HG03520 (cell line): ENCODE data around the gene DLG2.

Experiments
- ATAC-seq: cut with Tn5 transposase; IDR thresholded peaks from one replicate; pipeline ENCODE4 v1.9.1; 2021; ENCODE audit warnings: mild to moderate bottlenecking, moderate library complexity; ENCODE audit not compliant: unreplicated experiment

The DLG2 gene

GRCh38 chr11:83847467-83848034 lies 1779.6 kb downstream of the DLG2 start:
- no peak for ATAC-seq

DNA sequence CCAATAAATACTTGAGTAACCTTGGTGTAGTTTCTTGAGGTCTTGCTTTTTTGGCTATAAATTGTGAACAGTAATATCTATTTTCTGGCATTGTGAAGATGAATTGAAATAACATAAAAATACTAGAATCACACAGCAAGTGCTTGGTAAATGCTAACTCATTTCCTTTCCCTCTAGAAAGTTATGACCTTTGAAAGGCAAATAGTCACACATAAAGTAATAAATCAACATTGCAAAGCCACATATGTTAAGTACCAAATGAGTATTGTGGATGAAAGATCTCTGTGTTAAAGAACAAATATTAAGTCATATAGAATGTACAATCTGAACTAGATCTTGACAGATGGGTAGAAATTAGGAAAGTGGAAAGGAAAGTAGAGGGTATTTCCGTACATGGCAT lies 1781.3 kb downstream of the DLG2 start:
- ATAC-seq, result no peak

DNA sequence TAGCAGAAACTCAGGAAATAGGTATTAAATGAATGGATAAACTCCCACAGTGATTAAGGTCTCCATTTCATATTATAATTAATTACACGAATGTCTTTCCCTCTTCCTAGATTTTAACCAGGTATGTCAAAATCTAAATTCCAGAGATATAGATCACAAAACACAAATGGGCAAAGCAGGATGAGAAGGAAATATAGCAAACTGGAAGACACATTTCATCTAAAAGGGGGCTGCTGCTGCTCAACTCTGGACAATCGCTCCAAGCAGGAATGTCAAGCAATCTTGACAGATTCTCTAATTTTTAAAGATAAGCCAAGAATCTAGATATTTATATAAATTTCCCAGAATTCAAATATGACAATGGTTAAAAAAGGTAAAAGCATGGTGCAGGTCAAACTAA lies 1786.8 kb downstream of the DLG2 start:
- no peak for ATAC-seq

DNA sequence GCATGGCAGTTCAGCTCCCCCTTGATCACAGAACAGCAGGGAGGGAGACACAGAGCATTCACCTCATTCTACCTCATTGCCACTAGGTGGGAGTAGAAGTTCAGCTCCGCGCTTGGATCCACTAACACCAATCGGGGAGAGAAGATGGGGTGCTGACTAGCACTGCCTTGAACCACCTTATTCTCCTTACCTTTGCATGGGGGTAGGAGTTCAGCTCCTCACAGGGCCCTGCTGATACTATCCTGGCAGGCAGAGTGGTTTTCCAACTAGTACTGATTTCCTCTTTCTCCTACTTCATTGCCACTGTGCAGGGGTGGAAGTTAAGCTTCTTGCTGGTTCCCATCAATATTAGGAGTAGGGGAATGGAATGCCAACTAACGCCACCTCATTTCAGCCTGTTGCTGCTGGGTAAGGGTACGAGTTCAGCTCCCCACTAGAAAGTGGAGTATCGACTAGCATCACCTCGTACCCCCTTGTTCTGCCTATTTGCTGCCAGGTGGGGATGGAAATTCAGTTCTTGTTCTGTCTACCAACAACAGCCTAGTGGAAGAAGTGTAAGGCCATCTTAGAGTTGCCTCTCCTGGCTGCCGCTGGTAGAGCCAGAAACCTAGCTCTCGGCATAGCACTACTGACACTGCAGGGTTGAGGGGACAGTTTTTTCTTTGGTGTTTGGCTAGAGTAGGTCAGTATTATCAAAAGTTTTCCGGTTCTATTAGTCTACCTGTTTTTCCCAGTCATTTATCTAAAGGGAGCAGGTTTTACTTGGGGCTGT lies 1790.1 kb downstream of the DLG2 start:
- ATAC-seq, result peak; percentile 86

- no peak for ATAC-seq
Measured at GRCh38 chr11:83836065-83836464, 1791.1 kb downstream of the DLG2 start.

GRCh38 chr11:83835423-83835822 lies 1791.7 kb downstream of the DLG2 start:
- ATAC-seq, result peak; percentile 77

DNA sequence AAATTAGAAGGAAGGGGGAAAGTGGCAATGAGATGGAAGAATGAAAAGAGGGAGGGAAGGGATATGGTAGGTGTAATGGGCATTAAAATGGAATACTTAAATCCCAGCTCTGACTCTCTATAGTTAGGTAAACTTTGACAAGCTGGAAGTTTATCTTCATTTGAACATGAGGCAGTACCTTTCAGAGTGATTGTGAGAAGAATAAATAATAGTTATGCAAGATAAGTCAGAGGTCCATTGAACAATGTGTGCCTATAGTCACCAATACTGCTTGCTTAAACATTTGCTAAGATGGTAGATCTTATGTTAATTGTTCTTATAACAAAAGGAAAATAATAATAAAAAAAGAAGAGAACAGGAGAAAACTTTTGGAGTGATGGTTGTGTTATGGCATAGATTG lies 1795.2 kb downstream of the DLG2 start:
- no peak for ATAC-seq

DNA sequence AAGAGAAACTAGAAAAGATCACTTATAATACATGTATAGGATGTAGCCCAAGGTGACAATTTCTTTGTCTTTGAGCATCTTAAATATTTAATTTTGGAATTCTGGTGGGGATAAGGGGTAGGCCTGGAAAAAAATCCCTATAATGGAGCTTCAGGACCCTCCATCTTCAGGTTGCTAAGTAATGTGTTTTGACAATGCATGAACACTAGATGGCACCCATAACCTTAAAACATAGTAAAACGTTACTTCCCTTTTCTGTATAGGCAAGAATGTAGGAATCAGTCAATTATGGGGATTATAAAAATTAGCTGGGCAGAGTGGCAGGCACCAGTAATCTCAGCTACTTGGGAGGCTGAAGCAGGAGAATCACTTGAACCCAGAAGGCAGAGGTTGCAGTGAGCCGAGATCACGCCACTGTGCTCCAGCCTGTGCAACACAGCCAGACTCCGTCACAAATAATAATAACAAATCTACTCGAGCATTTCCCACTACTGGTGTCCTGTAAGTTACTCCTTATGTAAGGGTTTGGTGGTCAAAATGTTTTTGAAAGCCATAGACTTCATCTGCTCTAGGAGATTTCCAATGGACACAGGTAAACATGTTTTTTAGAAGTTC lies 1799.1 kb downstream of the DLG2 start:
- peak; percentile 73 for ATAC-seq

GRCh38 chr11:83827520-83827919 lies 1799.6 kb downstream of the DLG2 start:
- ATAC-seq, result no peak

DNA sequence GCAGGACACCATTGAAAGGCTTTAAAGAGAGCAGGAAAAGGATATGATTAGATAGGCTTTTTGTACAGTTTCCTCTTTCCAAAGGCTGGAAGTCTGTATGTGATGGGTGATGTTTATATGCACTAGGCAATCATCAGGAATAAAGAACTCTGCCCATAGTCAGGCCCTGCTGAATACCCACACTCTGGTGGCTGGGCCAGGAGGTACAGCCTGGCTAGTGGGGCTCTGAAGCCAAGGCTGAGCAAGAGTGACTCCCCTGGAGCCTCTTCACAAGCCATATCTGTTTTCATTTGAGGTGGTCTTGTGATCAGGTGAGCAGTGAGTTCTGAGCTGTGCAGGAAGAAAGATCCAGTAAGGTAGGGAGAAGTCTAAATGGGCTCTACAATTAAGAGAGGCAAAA lies 1801.1 kb downstream of the DLG2 start:
- ATAC-seq, result no peak

GRCh38 chr11:83823461-83824025 lies 1803.6 kb downstream of the DLG2 start:
- ATAC-seq, result no peak

DNA sequence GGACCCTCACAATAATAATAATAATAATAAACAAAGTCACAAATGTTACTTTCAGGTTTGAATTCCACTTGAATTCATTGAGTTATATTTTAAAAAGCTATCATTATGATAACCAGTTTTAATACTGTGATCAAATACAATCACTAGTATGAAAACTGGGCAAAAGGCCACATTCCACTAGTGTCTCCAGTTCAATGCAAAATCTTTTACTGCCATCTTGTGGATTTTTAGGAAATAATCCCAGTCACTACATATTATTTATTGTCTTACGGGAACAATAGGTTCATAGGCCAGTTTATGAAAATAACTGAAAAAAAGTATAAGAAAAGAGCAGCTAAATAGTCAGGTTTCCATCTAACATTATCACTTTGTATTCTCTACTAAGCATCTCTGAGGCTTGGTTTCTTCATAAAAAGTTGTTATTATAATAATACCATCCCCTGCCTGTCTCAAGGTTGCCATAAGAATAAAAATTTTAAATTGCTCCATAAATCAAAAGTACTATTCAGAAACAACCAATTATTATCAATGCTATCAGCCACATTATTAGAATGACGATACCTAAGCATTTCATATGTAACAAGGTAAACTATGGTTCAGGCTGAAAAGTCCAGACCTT lies 1807.1 kb downstream of the DLG2 start:
- no peak for ATAC-seq

- no peak for ATAC-seq
Measured at GRCh38 chr11:83818349-83818748, 1808.8 kb downstream of the DLG2 start.

- no peak for ATAC-seq
Measured at GRCh38 chr11:83816572-83817187, 1810.5 kb downstream of the DLG2 start.

GRCh38 chr11:83815736-83816135 lies 1811.4 kb downstream of the DLG2 start:
- ATAC-seq, result no peak

- ATAC-seq, result no peak
Measured at GRCh38 chr11:83813296-83813695, 1813.8 kb downstream of the DLG2 start.

GRCh38 chr11:83809274-83809673 lies 1817.9 kb downstream of the DLG2 start:
- no peak for ATAC-seq

- ATAC-seq, result no peak
Measured at GRCh38 chr11:83801799-83802198, 1825.3 kb downstream of the DLG2 start.

DNA sequence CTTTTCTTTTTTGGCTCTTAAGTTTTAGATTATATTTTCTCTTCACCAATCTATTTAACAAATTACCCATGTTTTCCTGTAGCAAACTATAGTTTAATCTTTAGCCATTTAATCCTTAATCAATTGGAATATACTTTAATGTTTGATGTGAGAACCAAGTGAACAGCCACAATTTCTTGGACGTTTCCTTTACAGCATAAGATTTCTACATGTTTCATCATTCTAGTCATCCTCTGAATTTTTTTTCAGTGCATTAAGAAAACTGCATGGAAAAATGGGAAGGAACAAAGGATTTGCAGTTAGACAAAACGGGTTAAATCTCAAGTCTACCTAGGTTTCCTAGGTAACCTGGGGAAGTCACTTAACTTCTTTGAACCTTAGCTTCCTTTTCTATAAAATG lies 1833.8 kb downstream of the DLG2 start:
- no peak for ATAC-seq

DNA sequence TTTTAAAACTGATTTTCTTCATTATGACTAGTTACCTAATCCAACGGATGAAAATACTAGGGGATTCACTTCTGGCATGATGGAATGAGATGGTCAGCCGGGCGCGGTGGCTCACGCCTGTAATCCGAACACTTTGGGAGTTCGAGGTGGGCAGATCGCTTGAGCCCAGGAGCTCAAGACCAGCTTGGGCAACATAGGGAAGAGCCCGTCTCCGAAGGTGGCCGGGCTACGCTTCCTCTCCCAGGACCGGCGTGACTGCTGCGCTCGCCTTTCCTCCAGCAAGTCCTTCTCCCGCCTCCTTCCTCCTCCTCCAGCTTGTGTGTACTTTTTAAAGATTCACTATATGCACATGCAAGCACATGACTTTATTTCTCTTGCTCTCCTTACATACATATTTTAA lies 1835.6 kb downstream of the DLG2 start:
- ATAC-seq, result no peak

DNA sequence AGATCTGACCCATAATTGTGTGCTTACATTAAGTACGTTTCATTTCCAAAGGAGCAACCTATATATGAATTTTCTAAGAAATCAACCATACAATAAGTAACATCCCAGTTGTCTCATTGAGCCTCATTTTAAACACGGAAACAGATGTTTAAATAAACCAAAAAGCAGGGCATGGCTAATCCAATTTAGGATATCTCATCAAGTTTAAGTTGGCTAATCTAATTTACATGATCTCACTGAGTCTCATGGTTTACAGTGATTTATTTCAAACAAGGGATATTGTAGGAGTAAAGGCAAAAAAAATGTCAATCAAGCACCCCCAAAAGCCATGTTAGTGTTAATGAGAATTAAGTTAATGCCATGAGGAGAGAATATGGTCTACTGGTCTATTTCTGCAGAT lies 1841.2 kb downstream of the DLG2 start:
- no peak for ATAC-seq
